ENCODE data around the gene TRABD. TPM values are rescaled to one million over a fixed set of nuclear protein-coding genes. Genes with fewer than 3 reads are reported as not detected.

Gene TRABD
- total and polyA plus RNA-seq, 3 donors from 2014 or later = 23.7 to 45.3 (median 38.7) TPM

GRCh38 chr22:50186181-50186714 is 535 bp downstream of the TRABD start:
- intact Hi-C loops (cut with DNase I; ENCODE audit: low total_unique reads) = no loop called here
- Histone ChIP-seq H3K27me3 (no peaks in the 10 kb centered on the region), H3K4me1 (peaks cover 42% of the 10 kb centered on the region), H3K36me3 (ENCODE audit: low read depth, missing control alignments) (no peaks in the 10 kb centered on the region), H3K27ac (peak overlapping the region; percentile 44 to 59), H3K9me3 (no peaks in the 10 kb centered on the region), H3K4me3 (peak overlapping the region; percentile 63 to 68)
- TF ChIP-seq POLR2A (IDR thresholded peaks at IDR 0.05) (no peak), CTCF (IDR thresholded peaks at IDR 0.05) (no peak)
- DNase-seq = no peak
- WGBS, 2 donors = 1% methylated on average over 43 of the region's 47 CpGs; no CpG with 5 or more reads in 1 of the 2 donors

- no peaks in the 10 kb centered on the region for H3K9me3 ChIP-seq
- no peaks in the 10 kb centered on the region for H3K27me3 ChIP-seq
- H3K4me1 ChIP-seq = peaks cover 43% of the 10 kb centered on the region
- 41 to 43% methylated on average over 19 to 26 of the region's 26 CpGs for WGBS, 2 donors
- TF ChIP-seq POLR2A (IDR thresholded peaks at IDR 0.05) (no peak), CTCF (IDR thresholded peaks at IDR 0.05) (no peak)
- intact Hi-C loops (cut with DNase I; ENCODE audit: low total_unique reads) = no loop called here
- H3K36me3 ChIP-seq (ENCODE audit: low read depth, missing control alignments) = no peaks in the 10 kb centered on the region
- no peak for DNase-seq
- peak overlapping the region; percentile 63 to 68 for H3K4me3 ChIP-seq
- peak overlapping the region; percentile 44 to 59 for H3K27ac ChIP-seq
These were observed 1.2 kb downstream of the TRABD start for GRCh38 chr22:50186761-50187523.

GRCh38 chr22:50188356-50188755 is 2.6 kb downstream of the TRABD start:
- intact Hi-C loops (cut with DNase I; ENCODE audit: low total_unique reads) = no loop called here
- WGBS, 2 donors = 96 to 97% methylated on average over 10 to 11 of the region's 11 CpGs
- Histone ChIP-seq H3K4me1 (peaks cover 43% of the 10 kb centered on the region), H3K27ac (no peak overlapping the region), H3K4me3 (no peak overlapping the region), H3K27me3 (no peaks in the 10 kb centered on the region), H3K9me3 (no peaks in the 10 kb centered on the region), H3K36me3 (ENCODE audit: low read depth, missing control alignments) (no peaks in the 10 kb centered on the region)
- TF ChIP-seq CTCF (IDR thresholded peaks at IDR 0.05) (no peak), POLR2A (IDR thresholded peaks at IDR 0.05) (no peak)
- DNase-seq = no peak

- Histone ChIP-seq H3K36me3 (ENCODE audit: low read depth, missing control alignments) (no peaks in the 10 kb centered on the region), H3K27ac (peak overlapping the region in 1 of 2 donors; percentile 77), H3K27me3 (no peaks in the 10 kb centered on the region), H3K4me3 (no peak overlapping the region), H3K4me1 (peaks cover 37% of the 10 kb centered on the region), H3K9me3 (no peaks in the 10 kb centered on the region)
- intact Hi-C loops (cut with DNase I; ENCODE audit: low total_unique reads) = no loop called here
- TF ChIP-seq POLR2A (IDR thresholded peaks at IDR 0.05) (no peak), CTCF (IDR thresholded peaks at IDR 0.05) (no peak)
- 64 to 89% methylated on average over 13 to 20 of the region's 20 CpGs for WGBS, 2 donors
- no peak for DNase-seq
These were observed 3.6 kb downstream of the TRABD start for GRCh38 chr22:50189184-50189848.

Measured in testis (tissue), 3 donors.